Measurements from ENCODE around the gene ODF2L.

GRCh38 chr1:86318436-86318835 is 77.7 kb downstream of the ODF2L start:
- TF ChIP-seq EZH2phosphoT487 (IDR thresholded peaks at IDR 0.05; ENCODE audit: low read depth, severe bottlenecking, unreplicated experiment), result no peak
- TF ChIP-seq, protein P1, sequence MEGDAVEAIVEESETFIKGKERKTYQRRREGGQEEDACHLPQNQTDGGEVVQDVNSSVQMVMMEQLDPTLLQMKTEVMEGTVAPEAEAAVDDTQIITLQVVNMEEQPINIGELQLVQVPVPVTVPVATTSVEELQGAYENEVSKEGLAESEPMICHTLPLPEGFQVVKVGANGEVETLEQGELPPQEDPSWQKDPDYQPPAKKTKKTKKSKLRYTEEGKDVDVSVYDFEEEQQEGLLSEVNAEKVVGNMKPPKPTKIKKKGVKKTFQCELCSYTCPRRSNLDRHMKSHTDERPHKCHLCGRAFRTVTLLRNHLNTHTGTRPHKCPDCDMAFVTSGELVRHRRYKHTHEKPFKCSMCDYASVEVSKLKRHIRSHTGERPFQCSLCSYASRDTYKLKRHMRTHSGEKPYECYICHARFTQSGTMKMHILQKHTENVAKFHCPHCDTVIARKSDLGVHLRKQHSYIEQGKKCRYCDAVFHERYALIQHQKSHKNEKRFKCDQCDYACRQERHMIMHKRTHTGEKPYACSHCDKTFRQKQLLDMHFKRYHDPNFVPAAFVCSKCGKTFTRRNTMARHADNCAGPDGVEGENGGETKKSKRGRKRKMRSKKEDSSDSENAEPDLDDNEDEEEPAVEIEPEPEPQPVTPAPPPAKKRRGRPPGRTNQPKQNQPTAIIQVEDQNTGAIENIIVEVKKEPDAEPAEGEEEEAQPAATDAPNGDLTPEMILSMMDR (IDR thresholded peaks at IDR 0.05; ENCODE audit: poor library complexity), result no peak
- TF ChIP-seq EZH2 (IDR thresholded peaks at IDR 0.05; ENCODE audit: borderline replicate concordance), result no peak
